Smooth muscle cell (in vitro differentiated cells): ENCODE results near the gene PCSK1. TPM values are rescaled to one million over a fixed set of nuclear protein-coding genes. Genes with fewer than 3 reads are reported as not detected.
"Not testable (repeated sequence)": the region's sequence is repeated elsewhere in the genome, so short reads cannot be mapped to it uniquely, and the experiment has no call there.

Experiments used
- DNase-seq: peaks from one replicate; lab custom pipeline; 2025; ENCODE audit not compliant: unreplicated experiment; lab: John Stamatoyannopoulos, UW
- H2AFZ ChIP-seq: fragments of 200-600 bp; sonication (generic); 2 replicates; pipeline ENCODE4 v1.6.0; 2016; ENCODE audit warnings: antibody characterized with exemption, low read depth, mild to moderate bottlenecking
- H3F3A ChIP-seq: fragments of 200-600 bp; sonication (generic); 2 replicates; pipeline ENCODE4 v1.6.0; 2017; ENCODE audit warnings: antibody characterized with exemption, low read depth
- H3K27ac ChIP-seq: fragments of 200-600 bp; sonication (generic); 2 replicates; pipeline ENCODE4 v1.5.1; 2016; ENCODE audit warnings: low read depth, mild to moderate bottlenecking
- H3K27me3 ChIP-seq: fragments of 200-600 bp; sonication (generic); 2 replicates; pipeline ENCODE4 v1.6.1; 2016; ENCODE audit warnings: low read depth, mild to moderate bottlenecking
- H3K36me3 ChIP-seq: fragments of 200-600 bp; sonication (generic); 2 replicates; pipeline ENCODE4 v1.5.1; 2016; ENCODE audit warnings: low read depth
- H3K4me1 ChIP-seq: fragments of 200-600 bp; sonication (generic); 2 replicates; pipeline ENCODE4 v1.5.1; 2016; ENCODE audit warnings: low read depth
- H3K4me2 ChIP-seq: fragments of 200-600 bp; sonication (generic); 2 replicates; pipeline ENCODE4 v1.6.0; 2016; ENCODE audit warnings: mild to moderate bottlenecking
- H3K4me3 ChIP-seq: fragments of 200-600 bp; sonication (generic); 2 replicates; pipeline ENCODE4 v1.5.1; 2016; ENCODE audit warnings: mild to moderate bottlenecking
- H3K79me2 ChIP-seq: fragments of 200-600 bp; sonication (generic); 2 replicates; pipeline ENCODE4 v1.6.0; 2016; ENCODE audit warnings: low read depth, mild to moderate bottlenecking
- H3K9ac ChIP-seq: fragments of 200-600 bp; sonication (generic); 2 replicates; pipeline ENCODE4 v1.6.0; 2016; ENCODE audit warnings: low read depth
- H3K9me3 ChIP-seq: fragments of 200-600 bp; sonication (generic); replicated peaks from 2 replicates; pipeline ENCODE4 v1.5.1; 2016; ENCODE audit warnings: low read depth
- H4K20me1 ChIP-seq: fragments of 200-600 bp; sonication (generic); 2 replicates; pipeline ENCODE4 v1.6.0; 2016; ENCODE audit warnings: low read depth
- WGBS: methylation state at CpG from one replicate; pipeline ENCODE4 v1.1.7; 2016; ENCODE audit warnings: low lambda C conversion rate; 5-methylcytosine and 5-hydroxymethylcytosine counted together
- polyA plus RNA-seq: library from polyadenylated mRNA; unstranded; fragments of >200 nt; fragmentation: Nextera tagmentation; extraction: Ambion mirVana; gene quantifications from 2 replicates; pipeline ENCODE4 v1.2.1, GENCODE V29; 2016
- total RNA-seq: library from RNA; depleted of rRNA; stranded (reverse); fragments of >200 nt; gene quantifications from 2 replicates; pipeline ENCODE4 v1.2.3, GENCODE V29; 2014
- TF ChIP-seq, protein P1 (sequence below): fragments of 200-600 bp; sonication (generic); IDR thresholded peaks from 2 replicates; pipeline ENCODE4 v1.5.1; 2017; ENCODE audit warnings: borderline replicate concordance, mild to moderate bottlenecking, antibody characterized with exemption; ENCODE audit not compliant: insufficient read depth, poor library complexity, severe bottlenecking

The PCSK1 gene
- total and polyA plus RNA-seq, 2 experiments from 2014 or later, result 0.32 to 1.1 TPM

DNA sequence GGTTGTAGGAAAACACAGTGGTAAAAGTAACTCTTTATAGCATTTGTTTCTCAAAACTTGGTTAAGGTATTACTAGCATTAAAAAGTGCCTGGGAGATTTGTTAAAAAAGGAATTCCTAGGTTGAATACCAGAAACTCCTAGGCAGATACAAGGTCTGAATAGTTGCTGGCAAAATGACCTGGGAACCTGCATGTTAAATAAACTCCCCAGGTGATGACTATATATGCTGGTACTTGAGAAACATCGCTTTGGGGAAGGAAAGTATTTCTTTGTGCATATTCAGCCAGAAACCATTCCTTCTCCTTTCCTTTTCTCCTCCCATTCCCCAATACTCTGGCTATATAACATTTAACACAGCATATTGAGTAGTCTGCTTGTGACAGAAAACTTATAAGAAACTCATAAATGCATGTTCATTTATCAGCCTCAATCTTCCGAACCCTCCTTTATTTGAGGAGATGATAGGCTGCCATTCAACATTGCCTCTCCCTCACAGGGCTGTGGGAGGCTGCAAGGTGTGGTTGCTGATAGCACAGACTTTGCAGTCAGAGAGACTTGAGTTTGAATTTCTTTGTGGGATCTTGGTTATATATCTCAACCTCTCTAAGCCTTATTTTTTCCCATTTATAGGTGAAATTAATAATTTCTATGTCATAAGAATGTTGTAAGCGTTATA lies 28.7 kb downstream of the PCSK1 start:
- TF ChIP-seq, protein P1, sequence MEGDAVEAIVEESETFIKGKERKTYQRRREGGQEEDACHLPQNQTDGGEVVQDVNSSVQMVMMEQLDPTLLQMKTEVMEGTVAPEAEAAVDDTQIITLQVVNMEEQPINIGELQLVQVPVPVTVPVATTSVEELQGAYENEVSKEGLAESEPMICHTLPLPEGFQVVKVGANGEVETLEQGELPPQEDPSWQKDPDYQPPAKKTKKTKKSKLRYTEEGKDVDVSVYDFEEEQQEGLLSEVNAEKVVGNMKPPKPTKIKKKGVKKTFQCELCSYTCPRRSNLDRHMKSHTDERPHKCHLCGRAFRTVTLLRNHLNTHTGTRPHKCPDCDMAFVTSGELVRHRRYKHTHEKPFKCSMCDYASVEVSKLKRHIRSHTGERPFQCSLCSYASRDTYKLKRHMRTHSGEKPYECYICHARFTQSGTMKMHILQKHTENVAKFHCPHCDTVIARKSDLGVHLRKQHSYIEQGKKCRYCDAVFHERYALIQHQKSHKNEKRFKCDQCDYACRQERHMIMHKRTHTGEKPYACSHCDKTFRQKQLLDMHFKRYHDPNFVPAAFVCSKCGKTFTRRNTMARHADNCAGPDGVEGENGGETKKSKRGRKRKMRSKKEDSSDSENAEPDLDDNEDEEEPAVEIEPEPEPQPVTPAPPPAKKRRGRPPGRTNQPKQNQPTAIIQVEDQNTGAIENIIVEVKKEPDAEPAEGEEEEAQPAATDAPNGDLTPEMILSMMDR, result no peak
- H4K20me1 ChIP-seq, result no peaks in the 10 kb centered on the region
- H2AFZ ChIP-seq, result no peak overlapping the region
- DNase-seq, result no peak
- 80% methylated on average over 3 of the region's 3 CpGs for WGBS
- no peak overlapping the region for H3K4me2 ChIP-seq
- H3K4me1 ChIP-seq, result no peaks in the 10 kb centered on the region
- H3K79me2 ChIP-seq, result no peaks in the 10 kb centered on the region
- no peak overlapping the region for H3K4me3 ChIP-seq
- no peak overlapping the region for H3K27ac ChIP-seq
- peaks cover 6% of the 10 kb centered on the region for H3K27me3 ChIP-seq
- no peak overlapping the region for H3K9ac ChIP-seq
- no peaks in the 10 kb centered on the region for H3F3A ChIP-seq
- no peaks in the 10 kb centered on the region for H3K36me3 ChIP-seq
- no peaks in the 10 kb centered on the region for H3K9me3 ChIP-seq

DNA sequence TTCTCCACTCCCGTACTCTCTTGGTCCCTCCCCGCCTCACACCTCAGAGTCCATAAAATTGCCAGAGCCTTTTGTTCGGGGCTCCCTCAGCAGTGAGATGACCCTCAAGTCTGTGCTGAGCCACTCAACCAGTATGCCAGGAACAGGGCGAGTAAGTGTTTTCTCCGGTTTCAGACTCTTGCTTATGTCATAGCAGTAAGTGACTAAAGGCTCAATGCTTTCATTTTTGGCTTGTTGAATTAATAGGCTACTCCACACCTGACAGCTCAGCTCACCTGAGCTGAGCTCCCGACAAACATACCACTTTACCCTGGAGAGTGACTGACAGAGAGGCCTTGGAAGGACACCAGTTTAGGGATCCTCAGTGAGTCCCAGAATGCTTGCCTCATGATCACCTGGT lies 30.5 kb downstream of the PCSK1 start:
- Histone ChIP-seq H3F3A (no peaks in the 10 kb centered on the region), H3K27ac (no peak overlapping the region), H3K4me2 (no peak overlapping the region), H3K27me3 (peaks cover 6% of the 10 kb centered on the region), H3K4me1 (no peaks in the 10 kb centered on the region), H2AFZ (no peak overlapping the region), H3K36me3 (no peaks in the 10 kb centered on the region), H3K79me2 (no peaks in the 10 kb centered on the region), H3K4me3 (no peak overlapping the region), H3K9ac (no peak overlapping the region), H4K20me1 (no peaks in the 10 kb centered on the region), H3K9me3 (no peaks in the 10 kb centered on the region)
- TF ChIP-seq, protein P1, result no peak
- no peak for DNase-seq
- 87% methylated on average over 6 of the region's 6 CpGs for WGBS

DNA sequence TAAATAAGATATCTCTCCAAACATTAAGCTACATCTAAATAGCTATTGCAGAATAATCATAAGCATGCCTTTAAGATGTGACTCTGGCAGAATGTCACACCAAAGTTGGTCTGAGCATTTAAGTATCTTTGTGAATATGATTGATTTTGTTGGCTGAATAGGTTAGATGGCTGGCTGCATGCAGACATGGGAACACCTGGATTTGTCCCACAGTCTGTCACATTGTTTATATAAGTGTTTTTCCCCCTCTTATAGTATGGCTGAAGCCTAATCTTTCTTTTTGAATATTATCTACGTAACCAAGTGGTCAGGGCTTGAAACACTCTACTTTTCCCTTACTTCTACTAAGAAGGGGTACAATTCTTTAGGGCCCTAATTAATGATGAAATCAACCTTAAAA lies 36.2 kb downstream of the PCSK1 start:
- Histone ChIP-seq H4K20me1 (no peaks in the 10 kb centered on the region), H3K27me3 (no peaks in the 10 kb centered on the region), H3K4me1 (no peaks in the 10 kb centered on the region), H3K36me3 (no peaks in the 10 kb centered on the region), H3K9me3 (no peaks in the 10 kb centered on the region), H3K4me2 (no peak overlapping the region), H3K27ac (no peak overlapping the region), H3F3A (no peaks in the 10 kb centered on the region), H2AFZ (no peak overlapping the region), H3K4me3 (no peak overlapping the region), H3K9ac (no peak overlapping the region), H3K79me2 (no peaks in the 10 kb centered on the region)
- TF ChIP-seq, protein P1, result no peak
- DNase-seq, result no peak
- 96% methylated on average over 1 of the region's 1 CpG for WGBS

DNA sequence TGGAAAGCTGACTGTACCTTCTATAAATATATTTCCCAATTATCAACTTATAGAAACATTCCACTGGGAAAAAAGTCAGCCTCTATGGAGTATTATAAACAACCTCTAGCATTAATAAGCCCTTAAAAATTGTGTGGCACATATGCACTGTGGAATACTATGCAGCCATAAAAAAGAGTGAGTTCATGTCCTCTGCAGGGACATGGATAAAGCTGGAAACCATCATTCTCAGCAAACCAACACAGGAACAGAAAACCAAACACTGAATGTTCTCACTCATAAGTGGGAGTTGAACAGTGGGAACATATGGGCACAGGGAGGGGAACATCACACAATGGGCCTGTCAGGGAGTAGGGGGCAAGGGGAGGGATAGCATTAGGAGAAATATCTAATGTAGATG lies 37.8 kb downstream of the PCSK1 start:
- H3K27ac ChIP-seq, H3K4me2 ChIP-seq, H4K20me1 ChIP-seq, H3K27me3 ChIP-seq, H3K4me1 ChIP-seq, H3K79me2 ChIP-seq, H2AFZ ChIP-seq, DNase-seq, H3F3A ChIP-seq, H3K4me3 ChIP-seq, H3K9ac ChIP-seq, H3K9me3 ChIP-seq, H3K36me3 ChIP-seq: not testable (repeated sequence)
